Aorta (tissue), 5 donors: ENCODE results near the gene RTN1. TPM values are rescaled to one million over a fixed set of nuclear protein-coding genes. Genes with fewer than 3 reads are reported as not detected.

Source experiments
- ATAC-seq: fragments of 200-7000 bp; cut with Tn5 transposase; one replicate; pipeline ENCODE4 v1.9.1; 2022; ENCODE audit warnings: moderate library complexity; ENCODE audit not compliant: low FRiP score
- DNase-seq, 2 donors: peaks; one replicate each; pipeline ENCODE4 v3.0.0-alpha.2; 2020
- H3K27ac ChIP-seq, 2 donors: one replicate each; pipeline ENCODE4 v1.5.1; 2013; ENCODE audit warnings: low read length in 2 of 2, mild to moderate bottlenecking in 2 of 2, moderate library complexity in 2 of 2, control low read depth in 1 of 2, inconsistent platforms in 1 of 2, low read depth in 1 of 2
- H3K27me3 ChIP-seq, 2 donors: one replicate each; pipeline ENCODE4 v1.6.1; 2013; ENCODE audit warnings: control low read depth in 1 of 2, low read length in 1 of 2, mild to moderate bottlenecking in 1 of 2, moderate library complexity in 1 of 2; ENCODE audit not compliant: insufficient read depth in 2 of 2, control insufficient read depth in 1 of 2
- H3K36me3 ChIP-seq, 2 donors: one replicate each; pipeline ENCODE4 v1.6.1; 2013; ENCODE audit warnings: control low read depth in 1 of 2, low read length in 1 of 2, mild to moderate bottlenecking in 1 of 2; ENCODE audit not compliant: insufficient read depth in 2 of 2, control insufficient read depth in 1 of 2
- H3K4me1 ChIP-seq, 2 donors: one replicate each; pipeline ENCODE4 v1.6.1; 2013; ENCODE audit warnings: low read length in 2 of 2, control low read depth in 1 of 2, mild to moderate bottlenecking in 1 of 2, moderate library complexity in 1 of 2; ENCODE audit not compliant: insufficient read depth in 2 of 2, control insufficient read depth in 1 of 2
- H3K4me3 ChIP-seq, 2 donors: one replicate each; pipeline ENCODE4 v1.5.1; 2013; ENCODE audit warnings: low read length in 2 of 2, control low read depth in 1 of 2, mild to moderate bottlenecking in 1 of 2
- H3K9me3 ChIP-seq: one replicate; pipeline ENCODE4 v1.6.1; 2013; ENCODE audit warnings: mild to moderate bottlenecking, low read length; ENCODE audit not compliant: control insufficient read depth
- WGBS, 2 donors: extraction: QIAGEN DNeasy Blood & Tissue Kit; methylation state at CpG; one replicate each; pipeline ENCODE4 v1.1.7; 2013; 5-methylcytosine and 5-hydroxymethylcytosine counted together
- intact Hi-C, 2 donors: fragments of 100-400 bp; cut with DNase I; formaldehyde crosslinking; loops; one replicate each; pipeline versions ENCODE4 v1.14.2 to v1.15.0; 2022
- polyA plus RNA-seq, 2 donors: library from polyadenylated mRNA; stranded (reverse); fragments of 200-250 nt; gene quantifications; one replicate each; pipeline ENCODE4 v1.2.3, GENCODE V29; 2013
- total RNA-seq, 2 donors: library from RNA; stranded (reverse); fragmentation: NEBNext Ultra II Directional; extraction: Animal tissue kit (Norgen Biotek cat#: 25700); gene quantifications; one replicate each; pipeline ENCODE4 v1.2.1, GENCODE V29; 2021
- donor health status: healthy with polysubstance abuse.
- donor health status: Bipolar disorder and iron deficiency.
- donor health status: DM: no; HTN: no; CAD: no.
- donor health status: DM: no; HTN: no; CAD: no.
- donor health status: DM: yes; HTN: yes; CAD: no.

RTN1 gene
- total and polyA plus RNA-seq, 4 donors, result 17.8 to 43.7 (median 31.9) TPM

DNA sequence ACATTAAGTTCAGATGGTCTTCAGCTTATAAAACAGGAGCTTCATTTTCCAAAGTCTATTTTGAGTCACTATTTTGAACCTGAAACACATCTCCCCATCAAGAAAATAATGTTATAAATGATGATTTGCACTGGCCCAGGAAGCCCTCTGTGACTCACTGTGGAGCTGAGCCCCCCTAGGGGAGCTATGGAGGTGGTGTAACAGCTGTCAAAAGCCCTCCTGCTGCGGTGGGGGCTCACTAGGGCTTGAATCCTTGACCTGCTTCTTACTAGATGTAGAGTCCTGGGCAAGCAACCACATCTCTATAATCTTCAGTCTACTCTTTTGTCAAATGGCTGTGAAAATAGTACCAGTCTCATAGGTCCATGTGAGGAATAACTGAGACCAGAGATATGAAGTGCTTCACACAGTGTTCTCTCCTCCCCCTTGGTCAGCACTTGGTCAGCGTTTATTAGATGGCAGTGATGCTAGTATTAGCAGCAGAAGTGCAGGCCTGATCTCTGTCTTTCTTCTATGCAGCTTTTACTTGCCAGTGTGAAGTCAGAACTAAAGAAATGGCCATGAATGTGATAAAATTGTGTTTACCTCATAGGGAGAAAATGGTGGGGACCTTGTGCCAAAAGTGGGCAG is 83.4 kb downstream of the RTN1 start:
- Histone ChIP-seq H3K4me1 (peaks cover 3% of the 10 kb centered on the region in 2 donors), H3K4me3 (no peak overlapping the region), H3K36me3 (no peaks in the 10 kb centered on the region), H3K9me3 (no peaks in the 10 kb centered on the region), H3K27ac (no peak overlapping the region), H3K27me3 (no peaks in the 10 kb centered on the region)
- intact Hi-C loops, result no loop called here
- ATAC-seq (no peak), DNase-seq (no peak)
- 34 to 40% methylated on average over 2 of the region's 2 CpGs for WGBS, 2 donors

- no peak for DNase-seq
- Histone ChIP-seq H3K9me3 (no peaks in the 10 kb centered on the region), H3K4me3 (no peak overlapping the region), H3K4me1 (peaks cover 3% of the 10 kb centered on the region in 2 donors), H3K36me3 (no peaks in the 10 kb centered on the region), H3K27me3 (no peaks in the 10 kb centered on the region), H3K27ac (no peak overlapping the region)
- no peak for ATAC-seq
- intact Hi-C loops, result no loop called here
These were observed 84.9 kb downstream of the RTN1 start for GRCh38 chr14:59785629-59786028.

- 86 to 94% methylated on average over 2 of the region's 2 CpGs for WGBS, 2 donors
- intact Hi-C loops, result no loop called here
- ATAC-seq (no peak), DNase-seq (no peak)
- Histone ChIP-seq H3K4me3 (no peak overlapping the region), H3K27me3 (no peaks in the 10 kb centered on the region), H3K27ac (no peak overlapping the region), H3K36me3 (no peaks in the 10 kb centered on the region), H3K4me1 (peaks cover 3 to 8% of the 10 kb centered on the region in 2 donors), H3K9me3 (no peaks in the 10 kb centered on the region)
These were observed 87.8 kb downstream of the RTN1 start for GRCh38 chr14:59782760-59783159.

- no peak overlapping the region for H3K27ac ChIP-seq
- H3K9me3 ChIP-seq, result no peaks in the 10 kb centered on the region
- H3K4me3 ChIP-seq, result no peak overlapping the region
- 73 to 79% methylated on average over 4 of the region's 4 CpGs for WGBS, 2 donors
- peaks cover 4 to 5% of the 10 kb centered on the region in 2 donors for H3K4me1 ChIP-seq
- DNase-seq (no peak), ATAC-seq (no peak)
- no peaks in the 10 kb centered on the region for H3K27me3 ChIP-seq
- intact Hi-C loops, result no loop called here
- H3K36me3 ChIP-seq, result no peaks in the 10 kb centered on the region
These were observed 93.5 kb downstream of the RTN1 start for GRCh38 chr14:59777006-59777579.

- no peaks in the 10 kb centered on the region for H3K27me3 ChIP-seq
- DNase-seq (no peak), ATAC-seq (no peak)
- no peak overlapping the region for H3K4me3 ChIP-seq
- H3K9me3 ChIP-seq, result no peaks in the 10 kb centered on the region
- H3K36me3 ChIP-seq, result no peaks in the 10 kb centered on the region
- H3K4me1 ChIP-seq, result peaks cover 5% of the 10 kb centered on the region in 2 donors
- WGBS, 2 donors, result 99 to 100% methylated on average over 2 of the region's 2 CpGs
- intact Hi-C loops, result no loop called here
- no peak overlapping the region for H3K27ac ChIP-seq
These were observed 94.1 kb downstream of the RTN1 start for GRCh38 chr14:59776468-59776867.

- intact Hi-C loops, result no loop called here
- no peaks in the 10 kb centered on the region for H3K9me3 ChIP-seq
- no peak overlapping the region for H3K4me3 ChIP-seq
- ATAC-seq (no peak), DNase-seq (no peak)
- WGBS, 2 donors, result 77 to 78% methylated on average over 2 of the region's 2 CpGs
- no peaks in the 10 kb centered on the region for H3K36me3 ChIP-seq
- no peak overlapping the region for H3K27ac ChIP-seq
- H3K27me3 ChIP-seq, result no peaks in the 10 kb centered on the region
- H3K4me1 ChIP-seq, result peaks cover 0 to 6% of the 10 kb centered on the region in 2 donors
These were observed 98.3 kb downstream of the RTN1 start for GRCh38 chr14:59772233-59772632.

GRCh38 chr14:59771577-59771976 is 99.0 kb downstream of the RTN1 start:
- H3K27ac ChIP-seq, result no peak overlapping the region
- DNase-seq (no peak), ATAC-seq (no peak)
- intact Hi-C loops, result no loop called here
- H3K36me3 ChIP-seq, result no peaks in the 10 kb centered on the region
- WGBS, 2 donors, result 78 to 80% methylated on average over 2 of the region's 2 CpGs
- no peaks in the 10 kb centered on the region for H3K27me3 ChIP-seq
- no peaks in the 10 kb centered on the region for H3K9me3 ChIP-seq
- H3K4me1 ChIP-seq, result peaks cover 0 to 6% of the 10 kb centered on the region in 2 donors
- no peak overlapping the region for H3K4me3 ChIP-seq

GRCh38 chr14:59769586-59769985 is 101.0 kb downstream of the RTN1 start:
- Histone ChIP-seq H3K4me3 (no peak overlapping the region), H3K27me3 (no peaks in the 10 kb centered on the region), H3K9me3 (no peaks in the 10 kb centered on the region), H3K4me1 (peaks cover 0 to 2% of the 10 kb centered on the region in 2 donors), H3K36me3 (no peaks in the 10 kb centered on the region), H3K27ac (no peak overlapping the region)
- 85 to 89% methylated on average over 2 of the region's 2 CpGs for WGBS, 2 donors
- ATAC-seq, result no peak
- DNase-seq, result no peak
- intact Hi-C loops, result loop anchor here in 1 of 2 donors (10.0 kb wide), 1 partner anchor 405 kb away; no protein-coding TSS in a partner anchor

- Histone ChIP-seq H3K36me3 (no peaks in the 10 kb centered on the region), H3K4me1 (peaks cover 0 to 1% of the 10 kb centered on the region in 2 donors), H3K4me3 (no peak overlapping the region), H3K27ac (no peak overlapping the region), H3K9me3 (no peaks in the 10 kb centered on the region), H3K27me3 (no peaks in the 10 kb centered on the region)
- no peak for ATAC-seq
- DNase-seq, result no peak
- 81 to 88% methylated on average over 1 of the region's 1 CpG for WGBS, 2 donors
- intact Hi-C loops, result loop anchor here in 1 of 2 donors (10.0 kb wide), 1 partner anchor 406 kb away; no protein-coding TSS in a partner anchor
These were observed 101.7 kb downstream of the RTN1 start for GRCh38 chr14:59768855-59769375.
